AG09309 (cell line): ENCODE data around the gene PPP3R2.

ENCODE experiments used
- DNase-seq: peaks from one replicate; pipeline ENCODE4 v3.0.0-alpha.2; 2010; ENCODE audit warnings: low read depth
- H3K4me3 ChIP-seq: 2 replicates; pipeline ENCODE4 v1.5.1; 2011; ENCODE audit warnings: mild to moderate bottlenecking, low read depth, low read length, moderate library complexity; ENCODE audit not compliant: control insufficient read depth
- CTCF ChIP-seq: IDR thresholded peaks from 2 replicates; pipeline ENCODE4 v1.5.1; 2011; ENCODE audit warnings: mild to moderate bottlenecking, low read depth, low read length, inconsistent platforms; ENCODE audit not compliant: insufficient read depth, control insufficient read depth; ENCODE audit errors: missing control alignments

PPP3R2 gene

GRCh38 chr9:101618698-101619097 is 23.9 kb upstream of the PPP3R2 start:
- no peak for TF ChIP-seq CTCF
- no peak overlapping the region for H3K4me3 ChIP-seq

GRCh38 chr9:101605547-101605946 is 10.8 kb upstream of the PPP3R2 start:
- no peak overlapping the region for H3K4me3 ChIP-seq
- TF ChIP-seq CTCF: no peak
- no peak for DNase-seq

More at GRCh38 chr9:101618698-101619097, 23.9 kb upstream of the PPP3R2 start:
- no peak for DNase-seq

- no peak for DNase-seq
- H3K4me3 ChIP-seq: no peak overlapping the region
- no peak for TF ChIP-seq CTCF
Observed at GRCh38 chr9:101604296-101604695, 9.5 kb upstream of the PPP3R2 start.

- peak; percentile 68 for TF ChIP-seq CTCF
- H3K4me3 ChIP-seq: no peak overlapping the region
- peak; percentile 11 for DNase-seq
Observed at GRCh38 chr9:101601904-101602765, 7.4 kb upstream of the PPP3R2 start.

- no peak overlapping the region for H3K4me3 ChIP-seq
- TF ChIP-seq CTCF: no peak
- no peak for DNase-seq
Observed at GRCh38 chr9:101593345-101593744, 1.4 kb downstream of the PPP3R2 start.

- H3K4me3 ChIP-seq: no peak overlapping the region
- no peak for TF ChIP-seq CTCF
- DNase-seq: no peak
Observed at GRCh38 chr9:101592788-101593187, 2.0 kb downstream of the PPP3R2 start.
